GM23338 (cell line): ENCODE measurements around the gene PSMD4.

Source experiments
- CREB1 ChIP-seq: fragments of 250-450 bp; sonication (Bioruptor Pico); IDR thresholded peaks from 2 replicates; pipeline ENCODE4 v1.5.0; 2020; ENCODE audit warnings: low read depth, mild to moderate bottlenecking, moderate library complexity
- CTCF ChIP-seq, 2 experiments: fragments of 200-600 bp in 1 of 2; sonication (generic) in 1 of 2; conservative IDR thresholded peaks; 2 replicates each; pipeline versions ENCODE4 v1.5.1 to v1.6.1; 2016 to 2017; ENCODE audit warnings: antibody characterized with exemption in 2 of 2, low read depth in 2 of 2, mild to moderate bottlenecking in 2 of 2, moderate library complexity in 1 of 2
- ETS1 ChIP-seq: IDR thresholded peaks from 2 replicates; pipeline ENCODE4 v1.6.1; 2016; ENCODE audit warnings: antibody characterized with exemption
- EZH2 ChIP-seq: fragments of 200-600 bp; sonication (generic); IDR thresholded peaks from one replicate; pipeline ENCODE4 v1.8.0; 2017; ENCODE audit warnings: antibody characterized with exemption, mild to moderate bottlenecking, low read depth; ENCODE audit not compliant: unreplicated experiment
- EZH2phosphoT487 ChIP-seq: fragments of 200-600 bp; sonication (generic); IDR thresholded peaks from one replicate; pipeline ENCODE4 v1.8.1; 2018; ENCODE audit warnings: antibody characterized with exemption; ENCODE audit not compliant: unreplicated experiment
- JUNB ChIP-seq: IDR thresholded peaks from one replicate; pipeline ENCODE4 v1.6.1; 2016; ENCODE audit warnings: antibody characterized with exemption; ENCODE audit not compliant: unreplicated experiment
- NANOG ChIP-seq: IDR thresholded peaks from 2 replicates; pipeline ENCODE4 v1.6.1; 2016; ENCODE audit warnings: antibody characterized with exemption, borderline replicate concordance
- POLR2AphosphoS5 ChIP-seq: IDR thresholded peaks from 2 replicates; pipeline ENCODE4 v1.6.1; 2016; ENCODE audit warnings: antibody characterized with exemption, low read depth
- REST ChIP-seq: IDR thresholded peaks from one replicate; pipeline ENCODE4 v1.6.1; 2018; ENCODE audit warnings: antibody characterized with exemption; ENCODE audit not compliant: unreplicated experiment
- STAT1 ChIP-seq: IDR thresholded peaks from one replicate; pipeline ENCODE4 v1.6.1; 2016; ENCODE audit warnings: antibody characterized with exemption; ENCODE audit not compliant: unreplicated experiment
- ZNF114 ChIP-seq: fragments of 250-450 bp; sonication (Bioruptor Pico); IDR thresholded peaks from 2 replicates; pipeline ENCODE4 v1.5.0; 2020; ENCODE audit warnings: mild to moderate bottlenecking, moderate library complexity
- ZNF331 ChIP-seq: fragments of 250-450 bp; sonication (Bioruptor Pico); IDR thresholded peaks from 2 replicates; pipeline ENCODE4 v1.5.0; 2020; ENCODE audit warnings: low read depth, mild to moderate bottlenecking, moderate library complexity
- ZNF462 ChIP-seq: fragments of 250-450 bp; sonication (Bioruptor Pico); IDR thresholded peaks from 2 replicates; pipeline ENCODE4 v1.5.0; 2020; ENCODE audit warnings: mild to moderate bottlenecking, moderate library complexity

- TF ChIP-seq REST: no peak
- no peak for TF ChIP-seq CTCF (conservative IDR thresholded peaks at IDR 0.05; ENCODE audit: low read depth in 2 of 2)
- no peak for TF ChIP-seq EZH2
- TF ChIP-seq POLR2AphosphoS5: no peak
- TF ChIP-seq EZH2phosphoT487: no peak
- no peak for TF ChIP-seq ZNF331 (CRISPR knock-in tag)
- TF ChIP-seq STAT1: no peak
- TF ChIP-seq NANOG: no peak
- TF ChIP-seq CREB1 (CRISPR knock-in tag): no peak
- no peak for TF ChIP-seq ZNF462 (CRISPR knock-in tag)
- no peak for TF ChIP-seq ZNF114 (CRISPR knock-in tag)
- TF ChIP-seq JUNB: no peak
- no peak for TF ChIP-seq ETS1
These were observed 35.6 kb downstream of the PSMD4 start for GRCh38 chr1:151289991-151290708.
